Panc1 (cell line): ENCODE measurements around the gene ATP4A. TPM values are rescaled to one million over a fixed set of nuclear protein-coding genes. Genes with fewer than 3 reads are reported as not detected.

Experiments
- ATAC-seq: fragments of 200-7000 bp; cut with Tn5 transposase; 2 replicates; pipeline ENCODE4 v1.9.1; 2020; ENCODE audit warnings: mild to moderate bottlenecking, moderate library complexity
- BruUV-seq: library from RNA; stranded (reverse); fragments of 400-500 nt; replicated peaks from 2 replicates; lab custom pipeline; 2021; lab: Mats Ljungman, UMichigan
- CTCF ChIA-PET: fragments of 300-600 bp; sonication (Branson Sonifier 250); formaldehyde crosslinking; loops from one replicate; lab custom pipeline; 2022; ENCODE audit warnings: antibody characterized with exemption; lab: Charles Lee
- POLR2A ChIA-PET: fragments of 300-600 bp; sonication (Branson Sonifier 250); formaldehyde crosslinking; loops from one replicate; lab custom pipeline; 2022; ENCODE audit warnings: antibody characterized with exemption; lab: Charles Lee
- DNase-seq: peaks from one replicate; pipeline ENCODE4 v3.0.0-alpha.2; 2010; ENCODE audit warnings: low read depth, low spot score
- H3K27ac ChIP-seq: 2 replicates; pipeline ENCODE4 v1.5.1; 2011; ENCODE audit warnings: mild to moderate bottlenecking, low read length, inconsistent platforms
- H3K27me3 ChIP-seq: fragments of 200-500 bp; sonication (Bioruptor generic); 2 replicates; pipeline ENCODE4 v1.6.0; 2014; ENCODE audit warnings: low read length, inconsistent platforms; ENCODE audit not compliant: control insufficient read depth, insufficient read depth
- H3K36me3 ChIP-seq: fragments of 200-500 bp; sonication (Bioruptor generic); 2 replicates; pipeline ENCODE4 v1.5.1; 2014; ENCODE audit warnings: inconsistent platforms, mild to moderate bottlenecking, low read length, moderate library complexity; ENCODE audit not compliant: control insufficient read depth, insufficient read depth
- H3K4me1 ChIP-seq: 2 replicates; pipeline ENCODE4 v1.5.1; 2011; ENCODE audit warnings: inconsistent platforms, mild to moderate bottlenecking, low read length, moderate library complexity; ENCODE audit not compliant: control insufficient read depth, insufficient read depth
- H3K4me3 ChIP-seq, 2 experiments: 2 replicates each; pipeline ENCODE4 v1.5.1; 2011 to 2012; ENCODE audit warnings: low read depth in 2 of 2, low read length in 2 of 2, mild to moderate bottlenecking in 2 of 2, inconsistent platforms in 1 of 2, moderate library complexity in 1 of 2
- H3K9me3 ChIP-seq: fragments of 200-500 bp; sonication (Bioruptor generic); 2 replicates; pipeline ENCODE4 v1.5.1; 2014; ENCODE audit warnings: low read depth, mild to moderate bottlenecking, inconsistent platforms, low read length, moderate library complexity; ENCODE audit not compliant: control insufficient read depth, insufficient read depth
- POLR2AphosphoS5 ChIP-seq: IDR thresholded peaks from 2 replicates; pipeline ENCODE4 v1.6.1; 2012; ENCODE audit warnings: mild to moderate bottlenecking, low read depth, low read length, moderate library complexity
- SIN3A ChIP-seq: IDR thresholded peaks from 2 replicates; pipeline ENCODE4 v1.6.1; 2012; ENCODE audit warnings: low read depth, mild to moderate bottlenecking, low read length, moderate library complexity, borderline replicate concordance; ENCODE audit not compliant: insufficient read depth
- TCF7L2 ChIP-seq: IDR thresholded peaks from 2 replicates; pipeline ENCODE4 v1.6.1; 2011; ENCODE audit warnings: mild to moderate bottlenecking, low read depth, low read length, inconsistent platforms
- in situ Hi-C: cut with HindIII; loops from 2 replicates; pipeline ENCODE4 v1.10.0; 2016; ENCODE audit warnings: low sequenced_read_pairs, low pct_unique_long_range_greater_than_20kb
- intact Hi-C: fragments of 100-400 bp; cut with micrococcal nuclease; formaldehyde crosslinking; loops from one replicate; pipeline ENCODE4 v1.10.0; 2022; ENCODE audit not compliant: unreplicated experiment
- total RNA-seq: library from RNA; stranded (reverse); gene quantifications from one replicate; pipeline ENCODE4 v1.2.1, GENCODE V29; 2021; ENCODE audit not compliant: unreplicated experiment
- TF ChIP-seq, protein P1 (sequence below), 2 experiments: IDR thresholded peaks; 2 replicates each; pipeline ENCODE4 v1.6.1; 2011 to 2012; ENCODE audit warnings: low read depth in 2 of 2, control low read depth in 1 of 2, low read length in 1 of 2, mild to moderate bottlenecking in 1 of 2, moderate library complexity in 1 of 2; ENCODE audit not compliant: insufficient read depth in 1 of 2
- TF ChIP-seq, protein P2 (sequence below): fragments of 450-650 bp; IDR thresholded peaks from 2 replicates; pipeline ENCODE4 v1.5.1; 2017; ENCODE audit warnings: mild to moderate bottlenecking

Gene ATP4A
- total RNA-seq, 1 experiment from 2014 or later, result not detected

DNA sequence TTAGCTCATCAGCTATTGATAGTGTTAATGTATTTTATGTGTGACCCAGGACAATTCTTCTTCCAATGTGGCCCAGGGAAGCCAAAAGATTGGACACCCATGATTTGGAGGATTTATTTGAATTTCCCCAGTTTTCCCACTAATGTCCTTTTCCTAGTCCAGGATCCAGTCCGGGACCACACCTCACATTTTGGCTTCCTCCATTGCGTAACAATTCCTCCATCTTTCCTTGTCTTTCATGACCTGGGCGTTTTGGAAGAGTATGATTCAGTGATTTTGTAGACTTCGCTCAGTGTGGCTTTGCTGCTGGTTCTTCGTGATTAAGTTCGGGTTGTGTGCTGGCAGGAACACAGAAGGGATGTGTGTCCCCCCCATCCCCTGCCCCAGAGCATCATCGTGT is 3.3 kb upstream of the ATP4A start:
- ChIA-PET POLR2A (interaction anchor here (0.6 to 0.7 kb wide), 2 partner anchors 315 to 962 kb away, joined by 3 to 7 read pairs; no protein-coding TSS in a partner anchor), CTCF (interaction anchor here (0.6 kb wide), 1 partner anchor 312 kb away, joined by 6 read pairs; no protein-coding TSS in a partner anchor)
- Histone ChIP-seq H3K27me3 (0 out of 2 replicates have a peak, but pooled peaks cover 3% of the 10 kb centered on the region), H3K9me3 (no peaks in the 10 kb centered on the region), H3K4me1 (no peaks in the 10 kb centered on the region), H3K27ac (no peak overlapping the region), H3K4me3 (no peak overlapping the region), H3K36me3 (no peaks in the 10 kb centered on the region)
- DNase-seq, result no peak
- in situ Hi-C loops (no loop called here), intact Hi-C loops (no loop called here)
- ATAC-seq, result no peak
- no peak for TF ChIP-seq POLR2AphosphoS5
- no peak for TF ChIP-seq TCF7L2
- TF ChIP-seq, protein P1, sequence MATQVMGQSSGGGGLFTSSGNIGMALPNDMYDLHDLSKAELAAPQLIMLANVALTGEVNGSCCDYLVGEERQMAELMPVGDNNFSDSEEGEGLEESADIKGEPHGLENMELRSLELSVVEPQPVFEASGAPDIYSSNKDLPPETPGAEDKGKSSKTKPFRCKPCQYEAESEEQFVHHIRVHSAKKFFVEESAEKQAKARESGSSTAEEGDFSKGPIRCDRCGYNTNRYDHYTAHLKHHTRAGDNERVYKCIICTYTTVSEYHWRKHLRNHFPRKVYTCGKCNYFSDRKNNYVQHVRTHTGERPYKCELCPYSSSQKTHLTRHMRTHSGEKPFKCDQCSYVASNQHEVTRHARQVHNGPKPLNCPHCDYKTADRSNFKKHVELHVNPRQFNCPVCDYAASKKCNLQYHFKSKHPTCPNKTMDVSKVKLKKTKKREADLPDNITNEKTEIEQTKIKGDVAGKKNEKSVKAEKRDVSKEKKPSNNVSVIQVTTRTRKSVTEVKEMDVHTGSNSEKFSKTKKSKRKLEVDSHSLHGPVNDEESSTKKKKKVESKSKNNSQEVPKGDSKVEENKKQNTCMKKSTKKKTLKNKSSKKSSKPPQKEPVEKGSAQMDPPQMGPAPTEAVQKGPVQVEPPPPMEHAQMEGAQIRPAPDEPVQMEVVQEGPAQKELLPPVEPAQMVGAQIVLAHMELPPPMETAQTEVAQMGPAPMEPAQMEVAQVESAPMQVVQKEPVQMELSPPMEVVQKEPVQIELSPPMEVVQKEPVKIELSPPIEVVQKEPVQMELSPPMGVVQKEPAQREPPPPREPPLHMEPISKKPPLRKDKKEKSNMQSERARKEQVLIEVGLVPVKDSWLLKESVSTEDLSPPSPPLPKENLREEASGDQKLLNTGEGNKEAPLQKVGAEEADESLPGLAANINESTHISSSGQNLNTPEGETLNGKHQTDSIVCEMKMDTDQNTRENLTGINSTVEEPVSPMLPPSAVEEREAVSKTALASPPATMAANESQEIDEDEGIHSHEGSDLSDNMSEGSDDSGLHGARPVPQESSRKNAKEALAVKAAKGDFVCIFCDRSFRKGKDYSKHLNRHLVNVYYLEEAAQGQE (IDR thresholded peaks at IDR 0.05; ENCODE audit: insufficient read depth in 1 of 2, low read depth in 2 of 2, low read length in 1 of 2), result no peak
- TF ChIP-seq, protein P2, sequence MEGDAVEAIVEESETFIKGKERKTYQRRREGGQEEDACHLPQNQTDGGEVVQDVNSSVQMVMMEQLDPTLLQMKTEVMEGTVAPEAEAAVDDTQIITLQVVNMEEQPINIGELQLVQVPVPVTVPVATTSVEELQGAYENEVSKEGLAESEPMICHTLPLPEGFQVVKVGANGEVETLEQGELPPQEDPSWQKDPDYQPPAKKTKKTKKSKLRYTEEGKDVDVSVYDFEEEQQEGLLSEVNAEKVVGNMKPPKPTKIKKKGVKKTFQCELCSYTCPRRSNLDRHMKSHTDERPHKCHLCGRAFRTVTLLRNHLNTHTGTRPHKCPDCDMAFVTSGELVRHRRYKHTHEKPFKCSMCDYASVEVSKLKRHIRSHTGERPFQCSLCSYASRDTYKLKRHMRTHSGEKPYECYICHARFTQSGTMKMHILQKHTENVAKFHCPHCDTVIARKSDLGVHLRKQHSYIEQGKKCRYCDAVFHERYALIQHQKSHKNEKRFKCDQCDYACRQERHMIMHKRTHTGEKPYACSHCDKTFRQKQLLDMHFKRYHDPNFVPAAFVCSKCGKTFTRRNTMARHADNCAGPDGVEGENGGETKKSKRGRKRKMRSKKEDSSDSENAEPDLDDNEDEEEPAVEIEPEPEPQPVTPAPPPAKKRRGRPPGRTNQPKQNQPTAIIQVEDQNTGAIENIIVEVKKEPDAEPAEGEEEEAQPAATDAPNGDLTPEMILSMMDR, result no peak
- no TSS peak for BruUV-seq

DNA sequence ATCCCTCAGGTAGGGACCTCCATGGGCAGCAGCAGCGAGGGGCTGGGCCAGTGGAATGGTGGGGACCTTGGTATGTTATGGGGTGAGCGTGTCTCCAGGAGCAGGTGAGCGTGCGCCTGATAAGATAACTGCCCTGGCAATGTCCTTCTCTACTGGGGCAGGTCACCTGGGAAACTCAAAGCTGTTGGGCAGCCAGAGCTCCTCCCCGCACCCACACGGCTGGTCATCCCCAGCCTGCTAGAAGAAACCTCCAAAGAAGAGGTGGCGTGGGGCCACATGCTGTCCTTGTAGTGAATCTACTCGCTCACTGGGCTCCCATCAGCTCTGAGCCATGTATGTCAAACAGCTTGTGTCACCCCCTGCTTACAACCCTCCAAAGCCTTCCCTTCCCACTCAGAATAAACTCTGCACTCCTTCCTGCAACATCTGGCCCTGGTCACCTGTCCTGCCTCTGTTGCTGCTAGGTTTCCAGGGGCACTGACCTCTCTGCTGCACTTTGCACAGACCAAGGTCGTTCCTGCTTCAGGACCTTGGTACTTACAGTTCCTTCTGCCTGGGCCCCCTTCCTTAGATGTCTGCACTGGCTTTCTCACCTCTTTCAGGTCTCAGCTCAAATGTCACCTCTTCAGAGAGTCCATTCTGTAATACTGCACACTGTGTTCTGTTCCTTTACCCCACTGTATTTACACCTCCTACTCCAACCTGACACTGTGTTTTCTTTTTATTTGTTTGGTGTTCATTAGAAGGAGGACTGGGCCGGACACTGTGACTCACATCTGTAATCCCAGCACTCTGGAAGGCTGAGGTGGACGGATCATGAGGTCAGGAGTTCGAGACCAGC is 1.8 kb upstream of the ATP4A start:
- Histone ChIP-seq H3K27ac (no peak overlapping the region), H3K4me1 (no peaks in the 10 kb centered on the region), H3K9me3 (no peaks in the 10 kb centered on the region), H3K4me3 (no peak overlapping the region), H3K27me3 (peaks cover 5% of the 10 kb centered on the region; the same call in 1 of the 2 replicates), H3K36me3 (no peaks in the 10 kb centered on the region)
- no peak for TF ChIP-seq TCF7L2
- in situ Hi-C loops, result no loop called here
- ChIA-PET CTCF (no interaction called here), POLR2A (no interaction called here)
- ATAC-seq (no peak), DNase-seq (no peak)
- intact Hi-C loops, result no loop called here
- no TSS peak for BruUV-seq

DNA sequence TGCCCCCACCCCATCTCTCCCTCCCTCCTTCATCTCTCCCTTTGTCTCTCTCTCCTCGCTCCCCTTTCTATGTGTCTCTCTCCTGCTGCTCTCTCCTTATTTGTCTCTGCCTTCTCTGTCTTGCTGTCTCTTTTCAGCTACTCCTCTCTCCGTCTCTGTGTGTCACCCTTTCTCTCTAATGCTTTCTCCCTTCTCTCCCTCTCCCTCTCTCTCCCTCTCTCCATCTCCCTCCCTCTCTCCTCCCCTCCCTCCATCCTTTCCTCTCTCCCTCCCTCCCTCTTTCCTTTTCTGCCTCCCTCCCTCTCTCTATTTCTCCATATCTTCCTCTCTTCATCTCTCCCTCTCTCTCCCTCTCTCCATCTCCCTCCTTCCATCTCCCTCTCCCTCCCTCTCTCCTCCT is 682 bp downstream of the ATP4A start:
- ATAC-seq, result no peak
- Histone ChIP-seq H3K27ac (no peak overlapping the region), H3K4me3 (no peak overlapping the region), H3K27me3 (peaks cover 8% of the 10 kb centered on the region; the same call in 1 of the 2 replicates), H3K4me1 (peaks cover 6% of the 10 kb centered on the region; the same call in 1 of the 2 replicates), H3K36me3 (no peaks in the 10 kb centered on the region), H3K9me3 (no peaks in the 10 kb centered on the region)
- intact Hi-C loops, result no loop called here
- no peak for DNase-seq
- in situ Hi-C loops, result no loop called here
- BruUV-seq, result no TSS peak
- POLR2A ChIA-PET, result interaction anchor here (0.6 kb wide), 1 partner anchor 45 kb away, joined by 3 read pairs; no protein-coding TSS in a partner anchor
- TF ChIP-seq TCF7L2 (no peak), POLR2AphosphoS5 (no peak), SIN3A (no peak)
- TF ChIP-seq, protein P1 (IDR thresholded peaks at IDR 0.05; ENCODE audit: insufficient read depth in 1 of 2, low read depth in 2 of 2, low read length in 1 of 2), result no peak
- TF ChIP-seq, protein P2, result no peak
- CTCF ChIA-PET, result interaction anchor here (0.6 kb wide), 1 partner anchor 34 kb away, joined by 8 read pairs; no protein-coding TSS in a partner anchor
